Panc1 (cell line): Measurements from ENCODE around the gene PEX7.

ENCODE experiments used
- POLR2AphosphoS5 ChIP-seq: IDR thresholded peaks from 2 replicates; pipeline ENCODE4 v1.6.1; 2012; ENCODE audit warnings: mild to moderate bottlenecking, low read depth, low read length, moderate library complexity
- REST ChIP-seq, 2 experiments: IDR thresholded peaks; 2 replicates each; pipeline ENCODE4 v1.6.1; 2011 to 2012; ENCODE audit warnings: low read depth in 2 of 2, control low read depth in 1 of 2, low read length in 1 of 2, mild to moderate bottlenecking in 1 of 2, moderate library complexity in 1 of 2; ENCODE audit not compliant: insufficient read depth in 1 of 2
- TCF7L2 ChIP-seq: IDR thresholded peaks from 2 replicates; pipeline ENCODE4 v1.6.1; 2011; ENCODE audit warnings: mild to moderate bottlenecking, low read depth, low read length, inconsistent platforms
- TF ChIP-seq, protein P1 (sequence below): fragments of 450-650 bp; IDR thresholded peaks from 2 replicates; pipeline ENCODE4 v1.5.1; 2017; ENCODE audit warnings: mild to moderate bottlenecking

DNA sequence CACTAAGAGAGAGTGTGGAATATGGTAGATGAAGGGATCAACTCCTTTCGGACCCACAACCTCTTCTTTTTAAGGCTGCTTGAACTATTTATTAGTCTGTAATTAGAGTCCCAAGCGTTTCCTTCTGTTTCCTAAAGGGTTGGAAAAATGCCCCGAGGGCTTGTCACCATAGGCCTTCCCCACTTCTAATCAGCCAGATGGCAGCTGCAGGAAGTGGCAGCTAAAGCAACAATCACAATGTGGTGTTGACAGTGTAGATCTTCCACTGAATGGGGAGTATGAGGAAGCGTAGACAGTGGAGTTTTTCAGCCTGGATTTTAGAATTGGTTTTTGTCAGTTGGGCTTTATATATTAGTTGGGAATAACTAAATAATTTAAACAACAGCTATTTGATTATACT lies 140.3 kb downstream of the PEX7 start:
- TF ChIP-seq, protein P1, sequence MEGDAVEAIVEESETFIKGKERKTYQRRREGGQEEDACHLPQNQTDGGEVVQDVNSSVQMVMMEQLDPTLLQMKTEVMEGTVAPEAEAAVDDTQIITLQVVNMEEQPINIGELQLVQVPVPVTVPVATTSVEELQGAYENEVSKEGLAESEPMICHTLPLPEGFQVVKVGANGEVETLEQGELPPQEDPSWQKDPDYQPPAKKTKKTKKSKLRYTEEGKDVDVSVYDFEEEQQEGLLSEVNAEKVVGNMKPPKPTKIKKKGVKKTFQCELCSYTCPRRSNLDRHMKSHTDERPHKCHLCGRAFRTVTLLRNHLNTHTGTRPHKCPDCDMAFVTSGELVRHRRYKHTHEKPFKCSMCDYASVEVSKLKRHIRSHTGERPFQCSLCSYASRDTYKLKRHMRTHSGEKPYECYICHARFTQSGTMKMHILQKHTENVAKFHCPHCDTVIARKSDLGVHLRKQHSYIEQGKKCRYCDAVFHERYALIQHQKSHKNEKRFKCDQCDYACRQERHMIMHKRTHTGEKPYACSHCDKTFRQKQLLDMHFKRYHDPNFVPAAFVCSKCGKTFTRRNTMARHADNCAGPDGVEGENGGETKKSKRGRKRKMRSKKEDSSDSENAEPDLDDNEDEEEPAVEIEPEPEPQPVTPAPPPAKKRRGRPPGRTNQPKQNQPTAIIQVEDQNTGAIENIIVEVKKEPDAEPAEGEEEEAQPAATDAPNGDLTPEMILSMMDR: no peak
- TF ChIP-seq REST (IDR thresholded peaks at IDR 0.05; ENCODE audit: insufficient read depth in 1 of 2, low read depth in 2 of 2, low read length in 1 of 2): no peak
- no peak for TF ChIP-seq POLR2AphosphoS5
- TF ChIP-seq TCF7L2: no peak
